Measurements from ENCODE around the gene FMNL2. TPM values are rescaled to one million over a fixed set of nuclear protein-coding genes. Genes with fewer than 3 reads are reported as not detected.

Gene FMNL2
- total RNA-seq, 1 donor from 2014 or later: 31.8 TPM

DNA sequence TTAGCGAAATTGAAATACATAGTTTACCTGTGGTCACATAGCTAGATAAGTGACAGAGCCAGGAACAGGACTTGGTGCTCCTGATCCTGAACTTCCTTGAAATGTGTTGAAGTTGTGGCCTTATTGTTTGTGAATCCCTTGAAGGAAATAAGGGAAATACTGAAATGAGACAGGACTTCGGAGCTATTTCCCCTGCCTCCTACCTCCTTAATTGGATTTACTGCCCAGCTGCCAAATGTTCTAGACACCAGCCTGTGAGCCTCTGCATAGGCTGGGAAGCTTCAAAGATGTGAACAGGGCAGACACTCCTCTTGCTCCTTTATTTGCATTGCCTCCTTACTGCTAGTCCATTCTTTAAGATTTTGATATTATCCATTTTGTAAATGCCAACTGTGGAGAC lies 247.1 kb downstream of the FMNL2 start:
- DNase-seq (ENCODE audit: low spot score): no peak

DNA sequence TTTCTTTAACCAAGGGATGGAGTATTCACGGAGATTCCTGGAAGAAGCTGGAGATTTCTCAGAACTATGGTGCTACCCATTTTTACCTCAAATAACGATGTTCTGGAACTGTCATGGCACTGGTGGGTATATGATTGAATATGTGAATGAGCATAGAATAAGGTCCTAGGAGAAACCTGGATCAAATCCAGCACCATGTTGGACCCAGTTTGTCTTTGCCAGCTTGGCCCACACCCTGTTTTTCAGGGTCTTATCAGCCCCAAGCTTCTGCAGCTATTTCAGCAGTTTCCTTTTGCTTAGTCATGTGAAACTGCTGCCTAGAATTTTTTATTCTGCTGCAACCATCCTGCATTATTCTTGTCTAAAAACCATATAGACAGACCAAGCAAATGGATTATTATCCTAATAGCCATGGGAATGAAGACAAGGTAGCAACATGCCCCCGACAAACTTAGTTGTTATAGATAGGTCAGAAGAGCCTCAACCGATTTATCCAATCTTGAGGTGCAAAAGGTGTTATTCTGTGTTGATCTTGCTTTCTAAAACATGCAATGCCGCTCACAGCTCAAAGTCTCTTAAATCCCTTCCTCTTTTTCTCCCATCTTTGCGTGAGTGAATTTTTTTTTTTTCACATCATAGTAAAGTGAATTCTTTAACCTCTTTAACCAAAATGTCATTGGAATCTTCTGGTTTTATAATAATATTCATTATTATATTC lies 248.7 kb downstream of the FMNL2 start:
- DNase-seq (ENCODE audit: low spot score): no peak

DNA sequence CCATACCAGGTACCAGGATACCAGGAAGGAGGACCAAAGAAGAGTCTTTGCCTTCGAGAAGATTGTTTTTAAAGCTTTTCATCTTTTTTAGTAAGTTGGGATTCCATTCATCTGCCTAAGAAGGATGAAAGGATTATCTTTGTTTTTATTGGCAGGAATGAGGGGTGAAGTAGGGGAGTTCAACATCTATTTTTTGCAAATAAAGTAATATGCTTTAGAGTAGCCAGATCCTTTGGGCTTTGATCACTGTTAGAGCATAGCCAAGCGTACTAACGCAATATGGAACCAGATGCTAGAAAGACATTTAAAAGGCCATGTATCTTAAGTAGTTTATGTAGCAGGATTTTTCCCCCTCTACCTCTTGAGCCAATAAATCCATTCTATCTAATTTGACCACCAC lies 249.3 kb downstream of the FMNL2 start:
- DNase-seq (ENCODE audit: low spot score): no peak

DNA sequence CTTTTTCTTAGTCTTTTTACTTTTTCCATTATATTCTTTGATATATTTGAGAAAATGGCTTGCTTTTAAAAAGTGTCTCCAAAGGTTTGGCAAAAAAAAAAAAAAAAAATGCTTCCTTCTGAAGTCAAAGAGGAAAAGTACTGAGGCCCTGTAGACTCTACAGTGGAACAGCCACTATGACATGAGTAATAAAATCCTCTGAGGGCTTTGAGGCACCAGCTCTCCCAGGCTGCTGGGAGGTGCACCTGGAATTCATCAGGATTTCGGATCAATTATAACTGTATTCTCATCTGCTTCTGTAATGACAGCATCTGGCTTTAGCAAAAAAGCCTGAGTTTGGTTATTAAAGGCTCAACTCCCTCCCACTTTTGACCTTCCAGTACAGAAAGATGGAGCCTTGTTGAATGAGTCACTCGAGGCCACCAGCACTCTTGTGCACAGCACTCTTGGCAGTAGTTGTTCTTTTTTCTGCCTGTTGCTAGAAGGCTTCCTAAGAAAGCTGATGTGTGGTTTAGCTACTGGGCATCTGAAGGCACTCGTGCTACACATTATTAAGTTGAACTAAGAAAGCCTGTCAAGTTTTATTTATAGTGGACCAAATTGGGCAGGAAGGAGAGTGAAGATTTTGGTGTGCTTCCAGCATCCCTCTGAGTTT lies 251.0 kb downstream of the FMNL2 start:
- no peak for DNase-seq (ENCODE audit: low spot score)

DNA sequence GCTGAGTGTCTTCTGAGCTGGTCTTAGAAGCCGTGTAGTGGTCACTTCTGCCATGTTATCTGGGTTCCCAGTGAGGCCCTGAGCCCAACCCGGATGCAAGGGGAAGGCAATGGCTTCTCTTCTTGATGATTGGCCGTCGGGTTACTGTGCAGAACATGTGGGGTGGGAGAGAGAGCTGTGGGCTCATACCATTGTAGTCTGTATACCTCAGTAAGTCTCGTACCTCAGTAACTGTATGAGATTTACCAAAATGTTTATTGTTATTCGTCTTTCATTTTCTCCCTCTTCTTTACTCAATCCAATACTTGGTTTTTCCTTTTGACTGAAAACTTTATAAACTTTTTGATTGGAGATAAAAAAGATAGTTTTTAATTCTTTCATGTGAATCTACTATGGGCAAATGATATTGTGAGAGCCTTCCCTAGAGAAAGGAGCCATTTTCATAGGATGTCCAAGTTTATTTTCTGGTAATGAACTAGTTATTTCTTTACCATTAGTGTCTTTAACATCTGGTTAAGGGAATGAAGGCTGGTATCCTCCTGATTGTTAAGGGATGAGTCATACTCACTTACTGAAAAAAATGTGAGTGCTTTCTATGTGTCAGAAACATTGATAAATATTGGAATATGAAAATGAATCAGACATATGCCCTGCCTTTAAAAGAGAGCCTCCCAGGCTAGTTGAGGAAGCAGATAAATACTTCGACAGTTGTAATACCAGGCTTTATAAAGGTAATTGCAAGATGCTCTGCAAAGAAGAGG lies 252.4 kb downstream of the FMNL2 start:
- DNase-seq (ENCODE audit: low spot score): no peak

DNA sequence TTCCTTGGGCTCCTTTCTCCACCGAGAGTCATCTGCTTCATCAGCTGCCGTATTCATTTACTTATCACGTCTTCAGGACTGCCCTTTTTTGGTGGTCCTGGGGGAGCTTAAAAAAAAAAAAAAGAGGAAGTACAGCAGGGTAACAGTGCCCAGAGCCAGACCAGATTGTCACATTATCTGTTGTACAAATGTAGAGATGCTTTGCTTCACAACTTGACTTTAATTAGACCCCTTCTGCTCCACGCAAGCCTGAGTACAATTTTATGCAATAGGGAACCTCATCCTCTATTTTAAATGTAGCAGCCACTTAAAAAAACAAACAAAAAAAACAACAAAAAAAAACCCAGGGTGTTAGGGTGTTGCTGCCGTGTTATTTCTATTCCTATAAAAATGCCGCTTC lies 254.0 kb downstream of the FMNL2 start:
- no peak for DNase-seq (ENCODE audit: low spot score)

DNA sequence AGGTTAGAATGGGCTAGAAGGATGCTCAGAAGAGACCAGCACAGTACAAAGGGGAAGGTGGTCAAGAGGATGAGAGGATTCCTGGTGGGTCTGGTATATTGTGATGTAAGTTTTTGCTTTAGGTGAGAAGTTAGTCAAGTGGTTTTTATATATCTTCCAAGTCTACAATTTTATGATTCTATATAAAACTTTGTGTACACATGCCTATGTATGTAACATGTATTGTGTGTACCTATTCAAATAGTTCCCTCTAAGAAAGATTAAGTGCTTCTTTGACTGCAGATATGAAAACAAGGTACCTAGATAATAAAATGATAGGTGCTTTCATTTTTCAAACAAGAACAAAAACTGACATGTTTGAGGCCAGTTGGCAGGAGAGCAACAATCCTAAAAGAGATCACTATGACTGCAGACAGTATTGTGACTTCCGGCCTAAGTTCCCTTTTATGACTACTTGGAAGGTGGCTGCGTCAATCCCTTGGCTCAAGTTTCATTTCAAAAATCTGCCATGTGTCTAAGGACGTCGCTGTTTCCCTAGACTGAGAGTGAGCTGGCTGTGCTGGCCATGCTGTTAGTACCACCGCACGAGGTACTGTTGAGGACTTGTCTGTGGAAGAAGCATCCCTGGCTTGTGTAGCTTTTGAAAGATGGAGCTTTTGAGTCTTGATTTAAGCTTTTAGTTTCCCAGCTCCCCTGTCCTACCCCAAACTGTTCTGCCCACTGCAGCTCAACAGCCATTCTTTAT lies 259.2 kb downstream of the FMNL2 start:
- no peak for DNase-seq (ENCODE audit: low spot score)

DNA sequence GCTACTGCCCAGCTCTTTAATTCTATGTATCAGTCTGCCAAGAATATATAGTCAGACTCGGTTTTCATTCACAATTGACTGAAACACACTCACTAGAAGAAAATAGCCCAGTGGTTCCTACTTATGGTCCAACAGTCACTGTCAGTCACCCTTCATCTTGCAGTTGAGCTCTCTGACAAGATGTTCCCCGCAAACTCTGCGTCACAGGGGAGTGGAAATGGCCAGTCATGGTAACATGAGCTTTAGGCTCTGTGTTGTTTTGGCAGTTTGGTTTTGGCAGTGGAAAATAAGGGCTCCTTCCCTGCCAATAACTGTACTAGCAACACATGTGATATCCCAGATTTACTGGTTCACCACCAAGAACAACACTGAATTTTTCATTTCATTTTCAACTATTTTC lies 259.8 kb downstream of the FMNL2 start:
- no peak for DNase-seq (ENCODE audit: low spot score)

DNA sequence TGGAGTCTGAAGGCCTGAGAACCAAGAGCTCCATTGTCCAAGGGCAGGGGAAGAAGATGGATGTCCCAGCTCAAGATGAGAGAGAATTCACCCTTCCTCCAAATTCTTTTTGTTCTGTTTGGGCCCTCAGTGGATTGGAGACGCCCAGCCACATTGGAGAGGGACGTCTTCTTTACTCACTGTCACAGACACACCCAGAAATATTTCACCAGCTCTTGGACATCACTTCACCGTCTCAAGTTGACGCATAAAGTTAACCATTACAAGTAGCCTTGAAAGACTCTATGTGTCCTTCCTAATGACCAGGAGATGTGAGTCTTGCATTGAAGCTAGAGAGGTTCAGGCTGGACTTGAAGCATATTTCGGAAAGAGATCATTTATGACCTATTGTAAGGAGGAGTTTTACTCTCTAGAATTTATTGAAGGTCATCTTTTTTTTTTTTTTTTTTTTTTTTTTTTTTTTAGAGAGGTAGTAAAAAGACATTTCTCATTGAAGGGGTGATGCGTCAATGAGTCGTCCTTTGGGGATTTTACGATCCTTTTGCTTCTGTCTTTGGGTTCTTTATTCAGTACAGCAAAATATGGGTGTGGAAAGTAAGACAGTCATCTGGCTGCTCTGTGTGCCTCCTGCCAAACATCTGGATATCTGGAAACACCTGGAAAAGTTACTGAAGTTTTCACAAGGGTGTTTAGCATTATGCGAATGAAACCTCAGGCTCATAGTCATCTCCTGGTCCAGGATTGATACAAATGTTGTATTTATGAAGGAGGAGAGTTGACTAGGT lies 264.2 kb downstream of the FMNL2 start:
- no peak for DNase-seq (ENCODE audit: low spot score)

DNA sequence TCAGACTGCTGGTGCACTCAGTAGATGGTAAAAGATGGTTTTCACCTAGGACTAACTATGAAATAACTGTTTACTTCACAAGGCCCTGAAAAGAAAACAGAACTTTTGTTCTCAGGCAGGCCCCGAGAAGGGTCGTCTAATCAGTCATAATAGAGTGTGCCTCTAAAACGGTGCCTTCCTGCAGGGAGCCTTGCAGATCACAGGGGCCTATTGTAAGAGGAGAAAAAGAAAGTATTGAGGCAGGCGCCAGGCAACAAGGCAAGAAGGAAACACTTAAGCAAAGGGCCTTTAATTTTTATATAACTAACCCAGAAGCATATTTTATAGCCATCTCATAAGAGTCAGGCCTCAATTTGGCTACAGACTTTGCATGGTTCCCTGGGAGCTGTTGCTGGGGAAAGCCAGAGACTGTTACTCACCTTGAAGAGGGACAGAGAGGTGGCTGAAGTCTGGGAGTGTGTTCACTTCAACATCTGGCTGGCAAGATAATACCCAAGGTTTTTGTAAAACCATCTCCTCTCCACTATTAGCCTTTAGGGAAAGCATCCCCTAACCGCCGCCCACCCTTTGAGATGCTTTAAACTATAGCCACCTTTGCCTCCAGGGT lies 265.2 kb downstream of the FMNL2 start:
- DNase-seq (ENCODE audit: low spot score): no peak

DNA sequence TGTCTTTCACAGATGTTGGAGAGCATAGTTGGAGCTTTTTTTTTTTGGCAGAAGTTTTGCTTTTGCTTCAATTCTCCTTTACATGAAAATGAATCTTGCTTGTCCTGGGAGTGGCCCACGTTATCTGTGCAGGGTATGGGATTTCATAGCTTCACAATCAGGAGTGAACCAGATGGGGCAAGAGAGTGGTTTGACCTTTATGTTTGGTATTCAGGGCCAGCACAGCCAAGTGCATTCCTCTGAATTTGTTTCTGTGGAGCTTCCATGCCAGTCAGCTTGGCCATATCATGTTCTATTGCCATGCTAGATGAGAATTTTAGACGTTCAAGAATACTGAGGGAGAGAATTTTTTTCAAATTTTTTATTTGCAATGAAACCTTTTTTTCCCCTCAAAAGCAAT lies 265.7 kb downstream of the FMNL2 start:
- DNase-seq (ENCODE audit: low spot score): no peak

DNA sequence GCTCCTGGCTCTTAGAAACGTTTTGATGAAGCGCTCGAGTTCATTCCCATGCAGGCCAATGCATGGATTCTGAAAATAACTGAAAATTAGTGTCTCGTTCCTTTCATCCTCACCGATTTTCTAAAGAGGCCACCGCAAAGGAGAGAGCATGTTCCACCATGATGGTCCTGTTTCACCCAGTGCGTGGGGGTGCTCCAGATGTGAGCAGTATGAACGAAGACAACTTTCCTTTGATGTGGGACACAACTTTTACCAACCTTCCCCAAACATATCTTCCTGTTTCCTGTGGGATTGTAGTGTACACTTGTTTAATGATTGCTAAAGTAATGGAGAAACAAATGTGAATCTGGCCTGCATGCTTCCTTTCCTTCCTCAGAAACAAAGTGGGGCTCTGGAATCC lies 267.8 kb downstream of the FMNL2 start:
- no peak for DNase-seq (ENCODE audit: low spot score)

DNA sequence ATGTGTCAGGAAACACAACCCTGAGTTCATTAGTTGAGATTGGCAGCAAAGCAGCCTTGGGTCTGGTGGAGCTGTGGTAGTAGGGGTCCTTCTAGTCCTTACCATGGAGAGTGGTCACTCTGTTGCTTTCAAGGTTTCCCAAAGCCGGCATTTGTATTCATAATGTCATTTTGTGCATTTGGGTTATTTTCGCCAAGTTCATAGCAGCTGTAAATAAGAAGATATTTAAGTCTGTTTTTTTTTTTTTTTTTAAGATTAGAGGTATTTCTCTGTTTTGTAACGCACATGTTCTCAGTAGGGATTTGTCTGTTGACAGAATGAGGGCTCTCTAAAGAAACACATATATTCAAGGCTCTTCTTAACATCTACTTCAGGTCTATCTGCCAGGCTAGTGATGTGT lies 268.2 kb downstream of the FMNL2 start:
- no peak for DNase-seq (ENCODE audit: low spot score)

DNA sequence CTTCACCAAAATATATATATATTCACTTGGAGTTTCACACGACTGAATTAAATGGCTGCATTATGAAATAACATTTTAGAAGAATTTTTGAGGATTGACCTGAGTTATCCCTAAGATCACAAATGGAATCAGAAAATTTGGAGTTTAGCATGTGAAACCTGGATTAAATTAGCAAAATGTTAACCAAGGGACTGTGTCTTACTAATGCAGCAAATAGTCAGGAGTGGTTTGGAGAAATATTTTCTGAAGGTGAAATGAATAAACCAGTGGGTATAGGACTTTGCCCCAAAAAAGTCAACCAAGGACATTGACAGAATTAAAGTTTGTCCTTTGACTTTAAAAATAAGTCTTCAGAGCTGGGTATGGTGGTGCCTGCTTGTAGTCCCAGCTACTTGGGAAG lies 271.1 kb downstream of the FMNL2 start:
- no peak for DNase-seq (ENCODE audit: low spot score)

DNA sequence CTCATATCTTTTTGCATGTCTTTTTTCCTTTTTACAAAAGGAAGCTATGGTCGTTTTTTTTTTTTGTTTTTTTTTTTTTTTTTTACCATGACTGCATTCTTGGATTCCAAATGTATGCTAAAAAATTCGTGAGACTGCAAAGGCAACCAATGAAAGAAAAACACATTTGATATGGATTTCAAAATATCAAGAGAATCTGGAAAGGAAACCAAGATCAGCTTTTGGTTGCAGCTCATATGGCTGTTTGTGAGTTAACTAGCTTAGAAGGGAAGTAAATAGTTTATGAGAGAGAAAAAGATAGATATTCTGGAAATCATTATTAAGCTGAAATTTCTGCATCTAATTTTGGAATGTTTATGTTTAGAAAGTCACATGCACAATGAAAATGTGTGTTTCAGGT lies 272.0 kb downstream of the FMNL2 start:
- no peak for DNase-seq (ENCODE audit: low spot score)

DNA sequence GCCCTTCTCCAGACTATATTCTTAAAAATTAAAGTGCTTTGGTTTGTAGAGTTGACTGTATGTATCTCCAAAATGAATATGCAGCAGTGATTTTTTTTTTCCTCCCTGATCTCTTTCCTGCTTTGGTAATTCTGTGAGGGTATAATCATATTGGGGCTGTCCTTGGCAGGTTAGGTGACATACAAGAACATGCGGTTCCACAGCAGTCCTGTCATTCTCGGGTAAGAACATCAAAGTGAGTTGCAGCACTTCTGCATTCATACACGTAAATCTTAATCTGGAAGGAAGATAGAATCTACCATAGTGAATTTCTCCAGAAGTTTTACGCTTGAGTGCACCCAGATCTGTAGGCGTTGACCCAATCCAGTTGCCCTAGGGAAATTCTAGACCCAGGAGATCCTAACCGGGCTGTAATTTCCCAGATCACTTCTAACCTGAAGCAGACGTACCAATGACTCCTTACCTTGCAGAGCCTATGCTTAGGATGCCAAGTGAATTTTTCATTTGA lies 272.9 kb downstream of the FMNL2 start:
- no peak for DNase-seq (ENCODE audit: low spot score)

DNA sequence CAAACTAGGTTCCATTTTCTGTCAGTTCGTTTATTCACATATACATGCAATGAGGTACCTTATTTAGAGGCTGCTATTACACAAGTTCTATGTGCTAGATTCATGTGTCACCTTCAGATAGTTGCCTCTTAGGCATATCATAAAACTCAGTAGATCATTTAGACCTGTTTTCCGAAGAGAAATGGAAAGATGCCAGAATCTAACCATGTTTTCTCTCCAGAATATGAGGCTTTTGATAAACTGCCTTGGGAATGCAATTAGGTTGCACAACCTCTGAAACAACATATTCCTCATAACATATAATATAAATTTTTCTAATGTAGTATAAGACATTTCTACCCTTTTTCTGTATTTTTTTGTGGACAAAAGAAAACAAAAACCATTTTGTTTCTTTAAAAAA lies 274.2 kb downstream of the FMNL2 start:
- DNase-seq (ENCODE audit: low spot score): no peak

DNA sequence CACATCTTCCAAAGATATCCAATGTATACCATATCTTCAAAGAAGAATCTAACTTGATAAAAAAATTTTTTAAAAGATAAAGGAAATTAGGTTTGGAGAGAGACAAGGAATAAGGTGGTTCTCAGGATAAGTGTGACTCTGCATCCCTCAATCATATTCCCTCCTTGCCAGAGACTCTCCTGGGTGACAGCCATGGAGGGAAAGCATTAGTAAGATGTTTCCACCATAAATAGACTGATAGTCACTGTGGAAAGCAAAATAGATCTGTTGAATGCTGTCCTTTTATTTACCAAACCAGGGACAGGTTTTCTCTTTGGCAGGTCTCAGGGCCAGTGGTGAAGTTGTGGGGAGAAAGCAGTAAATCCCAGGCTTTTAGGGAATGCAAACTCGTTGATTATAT lies 274.7 kb downstream of the FMNL2 start:
- no peak for DNase-seq (ENCODE audit: low spot score)

DNA sequence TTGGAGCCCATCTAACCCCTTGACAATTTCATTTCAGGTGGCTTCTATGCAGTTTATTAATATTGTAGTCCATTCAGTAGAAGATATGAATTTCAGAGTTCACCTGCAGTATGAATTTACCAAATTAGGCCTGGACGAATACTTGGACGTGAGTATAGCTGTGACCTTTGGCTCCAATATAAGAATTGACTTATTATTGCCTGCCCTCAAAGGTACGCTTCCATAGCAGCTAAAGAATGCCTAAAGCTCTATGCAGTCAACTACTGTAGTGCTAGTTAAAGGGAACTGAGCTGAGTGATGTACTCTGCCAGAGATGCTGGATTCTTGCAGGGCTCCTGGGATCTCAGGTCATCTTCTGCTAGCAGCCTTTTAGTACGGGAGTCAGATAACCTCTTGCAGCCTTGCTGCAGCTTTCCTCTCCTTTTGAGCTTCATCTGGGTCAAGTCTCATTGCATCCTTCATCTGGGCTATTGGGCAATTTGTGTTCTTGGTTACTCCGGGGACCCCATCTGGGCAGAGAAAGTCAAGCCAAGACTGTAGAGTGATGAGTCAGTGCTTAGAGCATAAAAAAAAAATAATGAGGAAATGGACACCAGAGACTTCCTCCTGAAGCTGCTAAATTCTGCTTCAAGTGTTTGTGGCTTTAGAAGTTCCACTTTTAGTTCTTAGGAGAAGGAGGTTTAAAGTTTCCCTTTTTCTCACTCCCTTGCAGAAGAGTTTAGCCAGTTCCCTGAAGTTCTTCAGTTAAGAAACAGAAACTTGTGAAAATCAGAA lies 276.7 kb downstream of the FMNL2 start:
- peak; percentile 48 for DNase-seq (ENCODE audit: low spot score)

DNA sequence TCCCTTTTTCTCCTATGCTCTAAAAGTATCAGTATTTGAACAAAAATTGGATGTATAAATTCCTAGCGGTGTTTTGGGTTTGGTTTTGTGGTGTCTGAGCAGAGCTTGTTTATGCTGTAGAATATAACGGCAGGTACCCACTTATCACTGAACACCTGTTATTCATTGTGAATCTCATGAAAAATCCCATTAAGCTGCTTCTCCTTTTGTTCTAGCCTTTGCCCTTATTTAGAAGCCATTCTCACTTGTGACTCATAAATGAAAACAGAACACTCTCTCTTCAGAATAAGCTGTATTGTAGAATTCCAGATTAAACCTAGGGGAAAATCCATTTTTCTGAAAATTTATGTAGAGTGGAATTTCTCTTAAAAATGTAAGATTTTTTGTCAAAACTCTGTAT lies 278.3 kb downstream of the FMNL2 start:
- no peak for DNase-seq (ENCODE audit: low spot score)
